ENCODE results near the gene CARD19.

The CARD19 gene

GRCh38 chr9:93087971-93088655, 7.9 kb upstream of the CARD19 start:
- H3K4me3 ChIP-seq (ENCODE audit: low read length): no peak overlapping the region
- TF ChIP-seq ZNF274 (IDR thresholded peaks at IDR 0.05; ENCODE audit: low read depth, low read length): no peak

GRCh38 chr9:93088656-93089015, 7.4 kb upstream of the CARD19 start:
- no peak for TF ChIP-seq ZNF274 (IDR thresholded peaks at IDR 0.05; ENCODE audit: low read depth, low read length)

GRCh38 chr9:93089024-93089423, 7.0 kb upstream of the CARD19 start:
- H3K4me3 ChIP-seq (ENCODE audit: low read length): no peak overlapping the region
- no peak for TF ChIP-seq ZNF274 (IDR thresholded peaks at IDR 0.05; ENCODE audit: low read depth, low read length)

More at GRCh38 chr9:93088656-93089015, 7.4 kb upstream of the CARD19 start:
- no peak overlapping the region for H3K4me3 ChIP-seq (ENCODE audit: low read length)

- no peak for TF ChIP-seq ZNF274 (IDR thresholded peaks at IDR 0.05; ENCODE audit: low read depth, low read length)
- no peak overlapping the region for H3K4me3 ChIP-seq (ENCODE audit: low read length)
Measured at GRCh38 chr9:93089481-93089991, 6.5 kb upstream of the CARD19 start.

- H3K4me3 ChIP-seq (ENCODE audit: low read length): no peak overlapping the region
- no peak for TF ChIP-seq ZNF274 (IDR thresholded peaks at IDR 0.05; ENCODE audit: low read depth, low read length)
Measured at GRCh38 chr9:93090091-93090655, 5.8 kb upstream of the CARD19 start.

- no peak overlapping the region for H3K4me3 ChIP-seq (ENCODE audit: low read length)
- TF ChIP-seq ZNF274 (IDR thresholded peaks at IDR 0.05; ENCODE audit: low read depth, low read length): no peak
Measured at GRCh38 chr9:93091056-93091452, 5.0 kb upstream of the CARD19 start.

GRCh38 chr9:93091453-93092081, 4.5 kb upstream of the CARD19 start:
- no peak for TF ChIP-seq ZNF274 (IDR thresholded peaks at IDR 0.05; ENCODE audit: low read depth, low read length)
- no peak overlapping the region for H3K4me3 ChIP-seq (ENCODE audit: low read length)

- H3K4me3 ChIP-seq (ENCODE audit: low read length): no peak overlapping the region
- TF ChIP-seq ZNF274 (IDR thresholded peaks at IDR 0.05; ENCODE audit: low read depth, low read length): no peak
Measured at GRCh38 chr9:93092251-93092991, 3.6 kb upstream of the CARD19 start.

GRCh38 chr9:93093127-93093876, 2.7 kb upstream of the CARD19 start:
- TF ChIP-seq ZNF274 (IDR thresholded peaks at IDR 0.05; ENCODE audit: low read depth, low read length): no peak
- no peak overlapping the region; the same call in 1 of the 2 replicates for H3K4me3 ChIP-seq (ENCODE audit: low read length)

- no peak for TF ChIP-seq ZNF274 (IDR thresholded peaks at IDR 0.05; ENCODE audit: low read depth, low read length)
- no peak overlapping the region; the same call in 1 of the 2 replicates for H3K4me3 ChIP-seq (ENCODE audit: low read length)
Measured at GRCh38 chr9:93093877-93094657, 1.9 kb upstream of the CARD19 start.

- H3K4me3 ChIP-seq (ENCODE audit: low read length): peak overlapping the region; percentile 46; the same call in 1 of the 2 replicates
- TF ChIP-seq ZNF274 (IDR thresholded peaks at IDR 0.05; ENCODE audit: low read depth, low read length): no peak
Measured at GRCh38 chr9:93094658-93095204, 1.3 kb upstream of the CARD19 start.

GRCh38 chr9:93095205-93096130, 549 bp upstream of the CARD19 start:
- H3K4me3 ChIP-seq (ENCODE audit: low read length): peak overlapping the region; percentile 46; the same call in 1 of the 2 replicates

More at GRCh38 chr9:93095205-93096130, 549 bp upstream of the CARD19 start:
- TF ChIP-seq ZNF274 (IDR thresholded peaks at IDR 0.05; ENCODE audit: low read depth, low read length): no peak

Data from GM08714 (cell line).